Panc1 (cell line): ENCODE data around the gene TBC1D21. TPM values are rescaled to one million over a fixed set of nuclear protein-coding genes. Genes with fewer than 3 reads are reported as not detected.

Source experiments
- ATAC-seq: fragments of 200-7000 bp; cut with Tn5 transposase; 2 replicates; pipeline ENCODE4 v1.9.1; 2020; ENCODE audit warnings: mild to moderate bottlenecking, moderate library complexity
- BruUV-seq: library from RNA; stranded (reverse); fragments of 400-500 nt; replicated peaks from 2 replicates; lab custom pipeline; 2021; lab: Mats Ljungman, UMichigan
- CTCF ChIA-PET: fragments of 300-600 bp; sonication (Branson Sonifier 250); formaldehyde crosslinking; loops from one replicate; lab custom pipeline; 2022; ENCODE audit warnings: antibody characterized with exemption; lab: Charles Lee
- POLR2A ChIA-PET: fragments of 300-600 bp; sonication (Branson Sonifier 250); formaldehyde crosslinking; loops from one replicate; lab custom pipeline; 2022; ENCODE audit warnings: antibody characterized with exemption; lab: Charles Lee
- DNase-seq: peaks from one replicate; pipeline ENCODE4 v3.0.0-alpha.2; 2010; ENCODE audit warnings: low read depth, low spot score
- H3K27ac ChIP-seq: 2 replicates; pipeline ENCODE4 v1.5.1; 2011; ENCODE audit warnings: mild to moderate bottlenecking, low read length, inconsistent platforms
- H3K27me3 ChIP-seq: fragments of 200-500 bp; sonication (Bioruptor generic); 2 replicates; pipeline ENCODE4 v1.6.0; 2014; ENCODE audit warnings: low read length, inconsistent platforms; ENCODE audit not compliant: control insufficient read depth, insufficient read depth
- H3K36me3 ChIP-seq: fragments of 200-500 bp; sonication (Bioruptor generic); 2 replicates; pipeline ENCODE4 v1.5.1; 2014; ENCODE audit warnings: inconsistent platforms, mild to moderate bottlenecking, low read length, moderate library complexity; ENCODE audit not compliant: control insufficient read depth, insufficient read depth
- H3K4me1 ChIP-seq: 2 replicates; pipeline ENCODE4 v1.5.1; 2011; ENCODE audit warnings: inconsistent platforms, mild to moderate bottlenecking, low read length, moderate library complexity; ENCODE audit not compliant: control insufficient read depth, insufficient read depth
- H3K4me3 ChIP-seq, 2 experiments: 2 replicates each; pipeline ENCODE4 v1.5.1; 2011 to 2012; ENCODE audit warnings: low read depth in 2 of 2, low read length in 2 of 2, mild to moderate bottlenecking in 2 of 2, inconsistent platforms in 1 of 2, moderate library complexity in 1 of 2
- H3K9me3 ChIP-seq: fragments of 200-500 bp; sonication (Bioruptor generic); 2 replicates; pipeline ENCODE4 v1.5.1; 2014; ENCODE audit warnings: low read depth, mild to moderate bottlenecking, inconsistent platforms, low read length, moderate library complexity; ENCODE audit not compliant: control insufficient read depth, insufficient read depth
- CTCF ChIP-seq: fragments of 450-650 bp; IDR thresholded peaks from 2 replicates; pipeline ENCODE4 v1.5.1; 2017; ENCODE audit warnings: mild to moderate bottlenecking
- POLR2AphosphoS5 ChIP-seq: IDR thresholded peaks from 2 replicates; pipeline ENCODE4 v1.6.1; 2012; ENCODE audit warnings: mild to moderate bottlenecking, low read depth, low read length, moderate library complexity
- SIN3A ChIP-seq: IDR thresholded peaks from 2 replicates; pipeline ENCODE4 v1.6.1; 2012; ENCODE audit warnings: low read depth, mild to moderate bottlenecking, low read length, moderate library complexity, borderline replicate concordance; ENCODE audit not compliant: insufficient read depth
- TCF7L2 ChIP-seq: IDR thresholded peaks from 2 replicates; pipeline ENCODE4 v1.6.1; 2011; ENCODE audit warnings: mild to moderate bottlenecking, low read depth, low read length, inconsistent platforms
- in situ Hi-C: cut with HindIII; loops from 2 replicates; pipeline ENCODE4 v1.10.0; 2016; ENCODE audit warnings: low sequenced_read_pairs, low pct_unique_long_range_greater_than_20kb
- intact Hi-C: fragments of 100-400 bp; cut with micrococcal nuclease; formaldehyde crosslinking; loops from one replicate; pipeline ENCODE4 v1.10.0; 2022; ENCODE audit not compliant: unreplicated experiment
- total RNA-seq: library from RNA; stranded (reverse); gene quantifications from one replicate; pipeline ENCODE4 v1.2.1, GENCODE V29; 2021; ENCODE audit not compliant: unreplicated experiment
- TF ChIP-seq, protein P1 (sequence below), 2 experiments: IDR thresholded peaks; 2 replicates each; pipeline ENCODE4 v1.6.1; 2011 to 2012; ENCODE audit warnings: low read depth in 2 of 2, control low read depth in 1 of 2, low read length in 1 of 2, mild to moderate bottlenecking in 1 of 2, moderate library complexity in 1 of 2; ENCODE audit not compliant: insufficient read depth in 1 of 2

Gene TBC1D21
- total RNA-seq, 1 experiment from 2014 or later, result not detected

- no peak for DNase-seq
- ChIA-PET CTCF (no interaction called here), POLR2A (no interaction called here)
- Histone ChIP-seq H3K27me3 (peaks cover 2% of the 10 kb centered on the region; the same call in 1 of the 2 replicates), H3K27ac (no peak overlapping the region), H3K9me3 (no peaks in the 10 kb centered on the region), H3K36me3 (no peaks in the 10 kb centered on the region), H3K4me1 (no peaks in the 10 kb centered on the region), H3K4me3 (no peak overlapping the region)
- no peak for ATAC-seq
- in situ Hi-C loops (no loop called here), intact Hi-C loops (no loop called here)
- BruUV-seq, result no TSS peak
- TF ChIP-seq CTCF (no peak), SIN3A (no peak), TCF7L2 (no peak), POLR2AphosphoS5 (no peak)
- TF ChIP-seq, protein P1, sequence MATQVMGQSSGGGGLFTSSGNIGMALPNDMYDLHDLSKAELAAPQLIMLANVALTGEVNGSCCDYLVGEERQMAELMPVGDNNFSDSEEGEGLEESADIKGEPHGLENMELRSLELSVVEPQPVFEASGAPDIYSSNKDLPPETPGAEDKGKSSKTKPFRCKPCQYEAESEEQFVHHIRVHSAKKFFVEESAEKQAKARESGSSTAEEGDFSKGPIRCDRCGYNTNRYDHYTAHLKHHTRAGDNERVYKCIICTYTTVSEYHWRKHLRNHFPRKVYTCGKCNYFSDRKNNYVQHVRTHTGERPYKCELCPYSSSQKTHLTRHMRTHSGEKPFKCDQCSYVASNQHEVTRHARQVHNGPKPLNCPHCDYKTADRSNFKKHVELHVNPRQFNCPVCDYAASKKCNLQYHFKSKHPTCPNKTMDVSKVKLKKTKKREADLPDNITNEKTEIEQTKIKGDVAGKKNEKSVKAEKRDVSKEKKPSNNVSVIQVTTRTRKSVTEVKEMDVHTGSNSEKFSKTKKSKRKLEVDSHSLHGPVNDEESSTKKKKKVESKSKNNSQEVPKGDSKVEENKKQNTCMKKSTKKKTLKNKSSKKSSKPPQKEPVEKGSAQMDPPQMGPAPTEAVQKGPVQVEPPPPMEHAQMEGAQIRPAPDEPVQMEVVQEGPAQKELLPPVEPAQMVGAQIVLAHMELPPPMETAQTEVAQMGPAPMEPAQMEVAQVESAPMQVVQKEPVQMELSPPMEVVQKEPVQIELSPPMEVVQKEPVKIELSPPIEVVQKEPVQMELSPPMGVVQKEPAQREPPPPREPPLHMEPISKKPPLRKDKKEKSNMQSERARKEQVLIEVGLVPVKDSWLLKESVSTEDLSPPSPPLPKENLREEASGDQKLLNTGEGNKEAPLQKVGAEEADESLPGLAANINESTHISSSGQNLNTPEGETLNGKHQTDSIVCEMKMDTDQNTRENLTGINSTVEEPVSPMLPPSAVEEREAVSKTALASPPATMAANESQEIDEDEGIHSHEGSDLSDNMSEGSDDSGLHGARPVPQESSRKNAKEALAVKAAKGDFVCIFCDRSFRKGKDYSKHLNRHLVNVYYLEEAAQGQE (IDR thresholded peaks at IDR 0.05; ENCODE audit: insufficient read depth in 1 of 2, low read depth in 2 of 2, low read length in 1 of 2), result no peak
These were observed 16.7 kb upstream of the TBC1D21 start for GRCh38 chr15:73856458-73857192.

DNA sequence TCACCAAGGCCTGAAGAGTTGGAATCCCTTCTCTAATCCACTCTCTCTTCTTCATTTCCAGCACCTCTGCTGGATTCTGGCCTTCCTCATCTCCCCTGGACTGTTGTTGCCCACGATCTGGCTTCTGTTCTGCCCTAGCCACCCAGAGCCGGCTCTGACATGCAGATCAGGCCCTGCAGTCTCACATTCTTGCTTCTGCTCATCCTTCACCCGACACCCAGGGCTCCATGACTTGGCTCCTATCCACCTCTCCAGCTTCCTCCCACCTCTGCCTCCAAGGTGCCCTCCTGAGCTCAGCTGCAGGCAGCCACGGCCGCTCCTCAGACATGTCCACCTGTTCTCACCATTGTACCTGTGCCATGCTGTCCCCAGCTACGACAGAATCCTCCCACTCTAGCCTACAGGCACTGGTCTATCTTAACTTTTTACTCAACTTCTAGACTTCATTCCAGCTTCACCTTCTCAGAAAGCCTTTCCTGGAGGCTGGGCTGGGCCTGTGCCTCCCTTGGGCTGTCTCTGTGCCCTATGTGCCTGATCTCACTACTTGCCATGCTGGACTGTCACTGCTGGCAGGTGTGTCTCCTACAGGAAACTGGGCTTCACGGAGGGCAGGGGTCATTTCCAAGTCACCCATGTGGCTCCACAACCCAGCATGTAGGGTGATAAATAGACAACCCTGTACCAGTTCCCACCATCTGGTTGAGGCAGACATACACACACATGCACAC is 16.0 kb upstream of the TBC1D21 start:
- H3K4me3 ChIP-seq, result no peak overlapping the region
- DNase-seq (no peak), ATAC-seq (no peak)
- H3K4me1 ChIP-seq, result no peaks in the 10 kb centered on the region
- intact Hi-C loops (no loop called here), in situ Hi-C loops (no loop called here)
- BruUV-seq, result no TSS peak
- H3K36me3 ChIP-seq, result no peaks in the 10 kb centered on the region
- H3K27ac ChIP-seq, result no peak overlapping the region
- POLR2A ChIA-PET, result no interaction called here
- no peaks in the 10 kb centered on the region for H3K9me3 ChIP-seq
- TF ChIP-seq POLR2AphosphoS5 (no peak), SIN3A (no peak), TCF7L2 (no peak), CTCF (no peak)
- TF ChIP-seq, protein P1 (IDR thresholded peaks at IDR 0.05; ENCODE audit: insufficient read depth in 1 of 2, low read depth in 2 of 2, low read length in 1 of 2), result no peak
- peaks cover 5% of the 10 kb centered on the region for H3K27me3 ChIP-seq
- CTCF ChIA-PET, result no interaction called here
